Ammon's horn (tissue), 1 donor: Measurements from ENCODE around the gene EXOC3L2.
A peak's percentile ranks its signal among the peaks of the same experiment; 100 is the strongest.

Experiments used
- DNase-seq: peaks from one replicate; pipeline ENCODE4 v3.0.0-alpha.2; 2016; ENCODE audit warnings: low spot score

The EXOC3L2 gene

GRCh38 chr19:45179892-45180370 lies 65.3 kb downstream of the EXOC3L2 start:
- no peak for DNase-seq

- no peak for DNase-seq
These were observed 65.9 kb downstream of the EXOC3L2 start for GRCh38 chr19:45179072-45179891.

- peak; percentile 100 for DNase-seq
These were observed 66.7 kb downstream of the EXOC3L2 start, which contains the start of gene BLOC1S3 for GRCh38 chr19:45178262-45179071. TSS of gene BLOC1S3 (plus strand) at chr19:45178784. CDS start at chr19:45179297, 513 bp downstream.

GRCh38 chr19:45177817-45178261 lies 67.4 kb downstream of the EXOC3L2 start, which contains the start of gene TRAPPC6A:
TSS of gene TRAPPC6A (minus strand) at chr19:45178237. CDS start at chr19:45178218, 19 bp downstream.
- DNase-seq = no peak

- DNase-seq = no peak
These were observed 69.5 kb downstream of the EXOC3L2 start for GRCh38 chr19:45175515-45176345.

GRCh38 chr19:45173816-45174215 lies 71.4 kb downstream of the EXOC3L2 start:
- DNase-seq = no peak

- DNase-seq = no peak
These were observed 72.5 kb downstream of the EXOC3L2 start for GRCh38 chr19:45172611-45173208.

- DNase-seq = no peak
These were observed 73.0 kb downstream of the EXOC3L2 start for GRCh38 chr19:45172173-45172572.

- no peak for DNase-seq
These were observed 74.0 kb downstream of the EXOC3L2 start for GRCh38 chr19:45171211-45171623.

- no peak for DNase-seq
These were observed 74.8 kb downstream of the EXOC3L2 start for GRCh38 chr19:45170146-45171106.

GRCh38 chr19:45169602-45170001 lies 75.6 kb downstream of the EXOC3L2 start:
- no peak for DNase-seq

GRCh38 chr19:45168767-45169351 lies 76.3 kb downstream of the EXOC3L2 start:
- no peak for DNase-seq

GRCh38 chr19:45166723-45167252 lies 78.4 kb downstream of the EXOC3L2 start:
- DNase-seq = no peak

- DNase-seq = no peak
These were observed 80.5 kb downstream of the EXOC3L2 start for GRCh38 chr19:45164577-45165335.

GRCh38 chr19:45163751-45164460 lies 81.3 kb downstream of the EXOC3L2 start:
- DNase-seq = no peak

- DNase-seq = no peak
These were observed 82.1 kb downstream of the EXOC3L2 start for GRCh38 chr19:45163156-45163555.

GRCh38 chr19:45162608-45163143 lies 82.5 kb downstream of the EXOC3L2 start:
- no peak for DNase-seq
